CD4-positive, alpha-beta memory T cell (primary cell): Measurements from ENCODE around the gene FETUB. TPM values are rescaled to one million over a fixed set of nuclear protein-coding genes. Genes with fewer than 3 reads are reported as not detected.
A peak's percentile ranks its signal among the peaks of the same experiment; 100 is the strongest.
"Not testable (repeated sequence)": the region's sequence is repeated elsewhere in the genome, so short reads cannot be mapped to it uniquely, and the experiment has no call there.

ENCODE experiments used
- CTCF ChIA-PET: fragments of 350-600 bp; sonication (Branson Sonifier 250); formaldehyde crosslinking; loops from one replicate; lab custom pipeline; 2021; ENCODE audit warnings: inconsistent platforms; ENCODE audit not compliant: partially characterized antibody; lab: Charles Lee
- POLR2A ChIA-PET: fragments of 350-600 bp; sonication (Branson Sonifier 250); formaldehyde crosslinking; loops from one replicate; lab custom pipeline; 2021; ENCODE audit not compliant: partially characterized antibody; lab: Charles Lee
- DNase-seq, 5 donors: peaks; one replicate each; pipeline versions ENCODE4 v3.0.0 to v3.0.0-alpha.2; 2020 to 2022; ENCODE audit warnings: mixed read lengths in 1 of 5
- H3K27ac ChIP-seq: one replicate; pipeline ENCODE4 v1.7.0; 2013; ENCODE audit warnings: low read depth, low read length
- H3K27me3 ChIP-seq: 2 replicates; pipeline ENCODE4 v1.7.0; 2013; ENCODE audit warnings: mild to moderate bottlenecking, low read length, moderate library complexity; ENCODE audit not compliant: insufficient read depth
- H3K36me3 ChIP-seq: 2 replicates; pipeline ENCODE4 v1.7.0; 2013; ENCODE audit warnings: mild to moderate bottlenecking, low read length, moderate library complexity; ENCODE audit not compliant: insufficient read depth
- H3K4me1 ChIP-seq: 2 replicates; pipeline ENCODE4 v1.7.0; 2013; ENCODE audit warnings: mild to moderate bottlenecking, low read length, moderate library complexity; ENCODE audit not compliant: insufficient read depth
- H3K4me3 ChIP-seq, 2 donors: one replicate each; pipeline ENCODE4 v1.7.0; 2013; ENCODE audit warnings: low read length in 2 of 2, mild to moderate bottlenecking in 1 of 2
- H3K9me3 ChIP-seq, 2 donors: one replicate each; pipeline ENCODE4 v1.7.0; 2013; ENCODE audit warnings: low read length in 2 of 2, control low read depth in 1 of 2; ENCODE audit not compliant: control insufficient read depth in 1 of 2
- H3K27ac Mint-ChIP-seq, 7 donors: one replicate each; pipeline ENCODE4 v1.8.0; 2020 to 2021; ENCODE audit warnings: mixed read lengths in 7 of 7, mild to moderate bottlenecking in 6 of 7, inconsistent platforms in 3 of 7, moderate library complexity in 3 of 7
- H3K27me3 Mint-ChIP-seq, 2 donors: one replicate each; pipeline ENCODE4 v1.8.0; 2020 to 2021; ENCODE audit warnings: mixed read lengths in 2 of 2
- H3K36me3 Mint-ChIP-seq, 2 donors: one replicate each; pipeline ENCODE4 v1.8.0; 2020 to 2021; ENCODE audit warnings: mixed read lengths in 2 of 2, inconsistent platforms in 1 of 2, mild to moderate bottlenecking in 1 of 2
- H3K4me1 Mint-ChIP-seq, 4 donors: one replicate each; pipeline ENCODE4 v1.8.0; 2020 to 2021; ENCODE audit warnings: mixed read lengths in 4 of 4, mild to moderate bottlenecking in 1 of 4
- H3K4me3 Mint-ChIP-seq, 8 donors: one replicate each; pipeline ENCODE4 v1.8.0; 2020 to 2021; ENCODE audit warnings: mixed read lengths in 8 of 8, mild to moderate bottlenecking in 7 of 8, moderate library complexity in 6 of 8, inconsistent platforms in 3 of 8
- H3K9me3 Mint-ChIP-seq, 8 donors: one replicate each; pipeline ENCODE4 v1.8.0; 2020 to 2021; ENCODE audit warnings: mixed read lengths in 8 of 8, mild to moderate bottlenecking in 5 of 8, inconsistent platforms in 3 of 8, moderate library complexity in 1 of 8
- intact Hi-C: fragments of 100-400 bp; cut with micrococcal nuclease; formaldehyde crosslinking; loops from one replicate; pipeline ENCODE4 v1.15.1; 2023
- polyA plus RNA-seq, 2 donors: library from polyadenylated mRNA; unstranded; fragments of 300-500 nt; fragmentation: Illumina TruSeq; gene quantifications; one replicate each; pipeline ENCODE4 v1.2.3, GENCODE V29; 2021
- total RNA-seq, 2 experiments: library from RNA; stranded (reverse); gene quantifications; one replicate each; pipeline ENCODE4 v1.2.3, GENCODE V29; 2021

Gene FETUB
- total and polyA plus RNA-seq, 4 experiments from 2014 or later: not detected

DNA sequence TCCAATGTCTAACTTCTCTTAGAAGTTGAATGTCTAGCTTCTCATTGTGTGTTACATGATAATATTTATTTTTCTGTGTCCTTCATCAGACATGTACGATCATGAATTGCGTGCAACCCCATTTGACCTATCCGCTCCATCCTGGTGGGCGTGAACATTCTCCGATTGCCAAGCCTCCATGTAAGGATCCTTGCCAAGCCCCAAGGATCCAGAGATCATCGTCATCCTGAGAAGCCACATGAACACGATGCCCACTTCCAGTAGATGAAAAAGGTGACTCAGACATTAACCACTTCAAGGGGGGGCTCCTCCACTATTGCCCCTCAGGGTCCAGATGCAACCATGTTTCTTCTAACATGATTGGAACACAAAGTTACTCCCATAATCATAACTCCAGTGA lies 51.5 kb downstream of the FETUB start:
- H3K4me3 ChIP-seq: no peak overlapping the region
- peaks cover 0 to 3% (median 0%) of the 10 kb centered on the region in 4 donors for H3K4me1 Mint-ChIP-seq
- no peak for DNase-seq
- H3K36me3 ChIP-seq: no peaks in the 10 kb centered on the region
- H3K9me3 Mint-ChIP-seq: peaks cover 0 to 2% (median under 1%) of the 10 kb centered on the region in 8 donors
- intact Hi-C loops: no loop called here
- peaks cover 18 to 23% of the 10 kb centered on the region in 2 donors for H3K27me3 Mint-ChIP-seq
- ChIA-PET POLR2A (no interaction called here), CTCF (no interaction called here)
- peak overlapping the region in 1 of 8 donors; percentile 6 for H3K4me3 Mint-ChIP-seq
- H3K4me1 ChIP-seq: no peaks in the 10 kb centered on the region
- H3K9me3 ChIP-seq: no peaks in the 10 kb centered on the region
- no peak overlapping the region for H3K27ac ChIP-seq
- H3K36me3 Mint-ChIP-seq: peaks cover 0 to 1% of the 10 kb centered on the region in 2 donors
- H3K27me3 ChIP-seq: no peaks in the 10 kb centered on the region
- no peak overlapping the region for H3K27ac Mint-ChIP-seq

DNA sequence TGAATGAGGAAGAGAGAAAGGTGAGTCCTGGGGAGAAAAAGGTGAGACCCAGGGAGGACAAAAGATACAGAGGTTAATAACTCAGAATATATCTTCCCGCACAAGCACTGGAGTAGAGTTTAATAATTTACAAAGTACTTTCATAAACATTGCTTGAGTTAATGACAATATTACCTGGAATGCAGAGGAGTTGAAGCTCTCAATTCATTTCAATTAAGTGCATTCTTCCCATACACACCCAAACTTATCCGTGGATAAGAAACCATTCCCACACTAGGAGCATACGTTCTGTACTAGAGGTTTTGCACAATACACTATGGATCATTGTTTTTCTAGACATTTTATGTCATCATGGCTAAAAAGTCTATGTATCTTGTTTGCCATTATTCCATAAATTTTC lies 53.6 kb downstream of the FETUB start:
- CTCF ChIA-PET: interaction anchor here (1.1 kb wide), 1 partner anchor 12 kb away, joined by 3 read pairs; no protein-coding TSS in a partner anchor
- Mint-ChIP-seq H3K4me1 (peaks cover 0 to 3% (median 0%) of the 10 kb centered on the region in 4 donors), H3K27ac (no peak overlapping the region), H3K4me3 (no peak overlapping the region), H3K27me3 (peaks cover 15 to 19% of the 10 kb centered on the region in 2 donors), H3K9me3 (peaks cover 0 to 2% (median 0%) of the 10 kb centered on the region in 8 donors), H3K36me3 (no peaks in the 10 kb centered on the region)
- H3K4me3 ChIP-seq: no peak overlapping the region
- DNase-seq: no peak
- H3K27ac ChIP-seq: no peak overlapping the region
- intact Hi-C loops: no loop called here
- no peaks in the 10 kb centered on the region for H3K36me3 ChIP-seq
- no peaks in the 10 kb centered on the region for H3K4me1 ChIP-seq
- H3K9me3 ChIP-seq: no peaks in the 10 kb centered on the region
- H3K27me3 ChIP-seq: no peaks in the 10 kb centered on the region
- POLR2A ChIA-PET: no interaction called here

DNA sequence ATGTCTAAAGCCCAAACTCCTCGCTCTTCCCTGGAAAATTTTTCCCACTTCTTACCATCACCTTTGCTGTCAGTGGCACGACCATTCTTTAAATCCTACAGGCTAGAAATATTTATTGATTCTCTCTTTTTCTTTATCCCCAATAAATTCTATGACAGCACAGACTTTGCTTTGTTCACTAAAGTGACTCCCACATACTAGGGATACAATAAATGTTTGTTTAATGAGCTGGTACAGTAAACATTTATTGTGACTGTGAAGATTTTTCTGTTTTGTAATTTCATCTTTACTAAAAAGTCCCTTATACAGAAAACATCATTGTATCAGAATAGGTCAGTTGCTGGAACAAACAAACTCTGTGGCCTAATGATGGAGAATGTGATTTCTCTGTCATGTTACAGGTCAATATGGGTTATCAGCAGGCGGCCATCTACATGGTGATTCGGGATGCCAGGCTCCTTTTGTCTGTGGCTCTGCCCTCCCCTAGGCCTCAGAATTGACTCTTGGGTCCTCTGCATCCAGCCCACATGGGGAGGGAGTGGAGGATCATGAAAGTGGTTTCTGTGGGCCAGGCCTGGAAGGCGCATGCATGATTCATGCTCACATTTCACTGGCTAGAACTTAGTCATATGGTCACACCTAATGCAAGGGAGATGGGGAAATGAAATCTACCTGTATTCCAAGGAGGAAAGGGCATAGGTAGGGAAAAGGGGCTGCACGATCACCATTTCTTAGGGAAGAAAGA lies 54.3 kb downstream of the FETUB start:
- peaks cover 0 to 3% (median 0%) of the 10 kb centered on the region in 4 donors for H3K4me1 Mint-ChIP-seq
- intact Hi-C loops: no loop called here
- H3K9me3 Mint-ChIP-seq: peaks cover 0 to 2% (median 0%) of the 10 kb centered on the region in 8 donors
- H3K36me3 ChIP-seq: no peaks in the 10 kb centered on the region
- no peak for DNase-seq
- no peak overlapping the region for H3K27ac Mint-ChIP-seq
- H3K36me3 Mint-ChIP-seq: no peaks in the 10 kb centered on the region
- no peak overlapping the region for H3K4me3 Mint-ChIP-seq
- H3K9me3 ChIP-seq: no peaks in the 10 kb centered on the region
- POLR2A ChIA-PET: no interaction called here
- no peaks in the 10 kb centered on the region for H3K27me3 ChIP-seq
- H3K4me1 ChIP-seq: no peaks in the 10 kb centered on the region
- no peak overlapping the region for H3K4me3 ChIP-seq
- no peak overlapping the region for H3K27ac ChIP-seq
- peaks cover 14 to 19% of the 10 kb centered on the region in 2 donors for H3K27me3 Mint-ChIP-seq
- CTCF ChIA-PET: interaction anchor here (1.1 kb wide), 1 partner anchor 12 kb away, joined by 3 read pairs; no protein-coding TSS in a partner anchor

DNA sequence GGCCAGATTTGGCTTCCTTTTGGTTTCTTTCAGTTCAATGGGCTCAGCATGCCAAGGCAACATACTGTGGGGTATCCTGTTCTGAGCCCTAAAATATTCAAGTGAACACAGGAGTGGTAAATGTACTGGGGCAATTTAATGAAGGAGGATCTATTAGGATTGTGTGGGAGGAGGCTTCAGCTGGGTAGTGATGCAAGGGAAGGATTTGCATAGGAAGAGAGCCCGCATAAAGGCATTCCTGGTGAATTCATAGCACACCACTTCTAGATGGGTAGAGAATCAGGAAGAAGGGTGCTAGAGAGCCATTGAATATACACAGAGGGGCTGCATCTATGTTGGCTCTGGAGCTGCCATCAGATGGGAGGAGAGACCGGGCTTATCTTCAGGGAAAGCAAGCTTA lies 56.3 kb downstream of the FETUB start:
- H3K27me3 Mint-ChIP-seq: peaks cover 9 to 13% of the 10 kb centered on the region in 2 donors
- intact Hi-C loops: no loop called here
- H3K36me3 ChIP-seq: no peaks in the 10 kb centered on the region
- no peak overlapping the region for H3K4me3 ChIP-seq
- no peaks in the 10 kb centered on the region for H3K36me3 Mint-ChIP-seq
- H3K9me3 ChIP-seq: no peaks in the 10 kb centered on the region
- no peak for DNase-seq
- peaks cover 0 to 2% (median 0%) of the 10 kb centered on the region in 8 donors for H3K9me3 Mint-ChIP-seq
- H3K27me3 ChIP-seq: no peaks in the 10 kb centered on the region
- H3K27ac Mint-ChIP-seq: no peak overlapping the region
- H3K4me3 Mint-ChIP-seq: no peak overlapping the region
- no peak overlapping the region for H3K27ac ChIP-seq
- ChIA-PET CTCF (interaction anchor here (1.3 kb wide), 1 partner anchor 125 kb away, joined by 4 read pairs; no protein-coding TSS in a partner anchor), POLR2A (no interaction called here)
- peaks cover 0 to under 1% (median 0%) of the 10 kb centered on the region in 4 donors for H3K4me1 Mint-ChIP-seq
- no peaks in the 10 kb centered on the region for H3K4me1 ChIP-seq

DNA sequence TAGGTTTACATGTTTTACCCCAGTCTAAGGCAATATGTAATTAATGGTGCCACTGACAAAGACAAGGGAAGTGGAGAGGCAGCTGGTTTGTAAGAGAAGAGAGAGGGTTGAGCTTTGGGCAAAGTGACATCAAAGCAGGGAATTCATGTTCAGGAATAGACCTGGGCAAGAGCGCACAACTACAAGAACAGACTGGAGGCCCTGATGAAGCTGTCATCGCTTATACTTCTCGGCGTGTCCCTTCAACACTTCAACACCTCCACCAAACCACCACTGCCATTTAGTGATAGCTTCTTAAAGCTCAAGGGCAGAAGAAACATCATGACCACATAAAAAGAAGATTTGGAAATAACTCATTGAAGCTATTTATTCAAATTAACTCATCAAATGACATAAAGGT lies 57.3 kb downstream of the FETUB start:
- no peak overlapping the region for H3K4me3 ChIP-seq
- no peaks in the 10 kb centered on the region for H3K9me3 ChIP-seq
- no peak overlapping the region for H3K27ac Mint-ChIP-seq
- peaks cover 1 to 12% of the 10 kb centered on the region in 2 donors for H3K27me3 Mint-ChIP-seq
- intact Hi-C loops: no loop called here
- no peaks in the 10 kb centered on the region for H3K4me1 ChIP-seq
- H3K36me3 Mint-ChIP-seq: no peaks in the 10 kb centered on the region
- POLR2A ChIA-PET: no interaction called here
- DNase-seq: no peak
- no peak overlapping the region for H3K27ac ChIP-seq
- CTCF ChIA-PET: interaction anchor here (1.3 kb wide), 1 partner anchor 124 kb away, joined by 4 read pairs; no protein-coding TSS in a partner anchor
- H3K9me3 Mint-ChIP-seq: peaks cover 0 to 2% (median 0%) of the 10 kb centered on the region in 8 donors
- no peaks in the 10 kb centered on the region for H3K4me1 Mint-ChIP-seq
- H3K36me3 ChIP-seq: no peaks in the 10 kb centered on the region
- no peak overlapping the region for H3K4me3 Mint-ChIP-seq
- no peaks in the 10 kb centered on the region for H3K27me3 ChIP-seq

DNA sequence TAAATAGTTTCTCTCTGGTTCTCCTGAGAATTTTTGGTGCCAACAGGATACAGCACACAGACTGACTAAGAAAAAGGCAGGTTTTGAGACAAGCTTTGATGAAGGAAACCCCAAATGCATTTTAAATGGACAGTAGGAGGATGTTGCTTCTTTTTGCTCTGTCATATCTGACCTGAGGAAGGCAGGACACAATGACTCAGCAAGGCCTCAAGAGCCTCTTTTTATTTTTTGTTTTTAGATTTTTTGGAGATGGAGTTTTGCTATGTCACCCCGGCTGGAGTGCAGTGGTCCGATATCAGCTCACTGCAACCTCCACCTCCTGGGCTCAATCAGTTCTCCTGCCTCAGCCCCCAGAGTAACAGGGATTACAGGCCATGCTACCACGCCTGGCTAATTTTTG lies 60.1 kb downstream of the FETUB start:
- Histone ChIP-seq H3K9me3 (no peaks in the 10 kb centered on the region), H3K27me3 (no peaks in the 10 kb centered on the region), H3K4me1 (no peaks in the 10 kb centered on the region), H3K27ac (no peak overlapping the region), H3K4me3 (no peak overlapping the region), H3K36me3 (no peaks in the 10 kb centered on the region)
- intact Hi-C loops: no loop called here
- Mint-ChIP-seq H3K9me3 (no peaks in the 10 kb centered on the region), H3K36me3 (no peaks in the 10 kb centered on the region), H3K4me1 (no peaks in the 10 kb centered on the region), H3K27me3 (peaks cover 3 to 5% of the 10 kb centered on the region in 2 donors), H3K27ac (no peak overlapping the region), H3K4me3 (no peak overlapping the region)
- POLR2A ChIA-PET: no interaction called here
- CTCF ChIA-PET: no interaction called here
- DNase-seq: no peak

DNA sequence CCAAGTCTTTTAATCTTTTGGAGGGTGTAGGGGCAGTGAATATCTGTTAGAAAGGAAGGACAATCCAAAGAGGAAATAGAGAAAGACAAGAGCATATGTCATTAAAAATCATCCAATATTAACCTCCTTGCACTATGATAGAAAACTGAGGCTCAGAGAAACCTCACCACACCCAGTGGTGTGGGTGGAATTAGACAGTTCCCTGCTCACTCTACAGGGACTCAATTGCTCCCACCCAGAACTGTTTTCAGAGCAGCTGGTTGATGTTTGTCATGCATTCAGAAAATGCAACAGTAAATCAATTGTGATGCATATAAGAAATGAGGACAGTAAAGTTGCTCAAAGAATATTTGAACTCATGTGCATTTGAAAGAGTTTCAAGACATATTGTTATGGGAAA lies 62.3 kb downstream of the FETUB start:
- H3K4me1 Mint-ChIP-seq, H3K36me3 Mint-ChIP-seq, H3K4me3 Mint-ChIP-seq, H3K27ac Mint-ChIP-seq, H3K9me3 ChIP-seq, H3K36me3 ChIP-seq, DNase-seq, H3K9me3 Mint-ChIP-seq, CTCF ChIA-PET, H3K4me1 ChIP-seq, H3K27me3 ChIP-seq, POLR2A ChIA-PET, intact Hi-C loops, H3K27ac ChIP-seq, H3K4me3 ChIP-seq: not testable (repeated sequence)
- H3K27me3 Mint-ChIP-seq: peaks cover 7 to 15% of the 10 kb centered on the region in 2 donors
